ENCODE measurements around the gene SLC19A3. TPM values are rescaled to one million over a fixed set of nuclear protein-coding genes. Genes with fewer than 3 reads are reported as not detected.
"Not testable (repeated sequence)": the region's sequence is repeated elsewhere in the genome, so short reads cannot be mapped to it uniquely, and the experiment has no call there.

Gene SLC19A3
- total RNA-seq, 2 donors from 2014 or later, result not detected

GRCh38 chr2:227677928-227678327 is 39.9 kb downstream of the SLC19A3 start:
- Mint-ChIP-seq H3K4me1 (no peaks in the 10 kb centered on the region), H3K27me3 (peaks cover 27% of the 10 kb centered on the region), H3K36me3 (ENCODE audit: low read depth) (peaks cover 3% of the 10 kb centered on the region), H3K4me3 (no peak overlapping the region), H3K27ac (no peak overlapping the region)
- ATAC-seq (no peak), DNase-seq (no peak)
- H3K9me3 ChIP-seq (ENCODE audit: control insufficient read depth, low read length, poor library complexity, severe bottlenecking), result no peaks in the 10 kb centered on the region

- no peak overlapping the region for H3K27ac Mint-ChIP-seq
Observed at GRCh38 chr2:227674485-227674884, 43.3 kb downstream of the SLC19A3 start.

GRCh38 chr2:227673620-227674019 is 44.2 kb downstream of the SLC19A3 start:
- H3K27ac Mint-ChIP-seq, result not testable (repeated sequence)

More at GRCh38 chr2:227674485-227674884, 43.3 kb downstream of the SLC19A3 start:
- H3K4me3 Mint-ChIP-seq, result no peak overlapping the region
- ATAC-seq (no peak), DNase-seq (no peak)
- peaks cover 3% of the 10 kb centered on the region for H3K36me3 Mint-ChIP-seq (ENCODE audit: low read depth)
- no peaks in the 10 kb centered on the region for H3K4me1 Mint-ChIP-seq
- peaks cover 31% of the 10 kb centered on the region for H3K27me3 Mint-ChIP-seq
- no peaks in the 10 kb centered on the region for H3K9me3 ChIP-seq (ENCODE audit: control insufficient read depth, low read length, poor library complexity, severe bottlenecking)

GRCh38 chr2:227671170-227671905 is 46.5 kb downstream of the SLC19A3 start:
- Mint-ChIP-seq H3K27me3 (peaks cover 27% of the 10 kb centered on the region), H3K4me3 (no peak overlapping the region), H3K27ac (no peak overlapping the region), H3K36me3 (ENCODE audit: low read depth) (peaks cover 3% of the 10 kb centered on the region), H3K4me1 (no peaks in the 10 kb centered on the region)
- DNase-seq (no peak), ATAC-seq (no peak)
- H3K9me3 ChIP-seq (ENCODE audit: control insufficient read depth, low read length, poor library complexity, severe bottlenecking), result no peaks in the 10 kb centered on the region

More at GRCh38 chr2:227673620-227674019, 44.2 kb downstream of the SLC19A3 start:
- not testable (repeated sequence) for H3K4me1 Mint-ChIP-seq; H3K4me3 Mint-ChIP-seq; ATAC-seq; H3K9me3 ChIP-seq (ENCODE audit: control insufficient read depth, low read length, poor library complexity, severe bottlenecking); DNase-seq; H3K36me3 Mint-ChIP-seq (ENCODE audit: low read depth)
- H3K27me3 Mint-ChIP-seq, result peaks cover 31% of the 10 kb centered on the region

GRCh38 chr2:227666631-227667170 is 51.1 kb downstream of the SLC19A3 start, which contains the start of gene SCYGR5:
SCYGR5 (plus strand) TSS chr2:227666804; CDS start chr2:227666804, 0 bp downstream.
- peaks cover 16% of the 10 kb centered on the region for H3K27me3 Mint-ChIP-seq
- ATAC-seq; DNase-seq; H3K36me3 Mint-ChIP-seq (ENCODE audit: low read depth); H3K4me3 Mint-ChIP-seq; H3K27ac Mint-ChIP-seq; H3K4me1 Mint-ChIP-seq; H3K9me3 ChIP-seq (ENCODE audit: control insufficient read depth, low read length, poor library complexity, severe bottlenecking): not testable (repeated sequence)

- Mint-ChIP-seq H3K4me1 (peaks cover 3% of the 10 kb centered on the region), H3K27ac (no peak overlapping the region), H3K27me3 (peaks cover 14% of the 10 kb centered on the region), H3K4me3 (no peak overlapping the region), H3K36me3 (ENCODE audit: low read depth) (peaks cover 2% of the 10 kb centered on the region)
- DNase-seq, result no peak
- H3K9me3 ChIP-seq (ENCODE audit: control insufficient read depth, low read length, poor library complexity, severe bottlenecking), result no peaks in the 10 kb centered on the region
- ATAC-seq, result no peak
Observed at GRCh38 chr2:227665189-227665940, 52.5 kb downstream of the SLC19A3 start.

- no peak for DNase-seq
- Mint-ChIP-seq H3K4me1 (peaks cover 3% of the 10 kb centered on the region), H3K36me3 (ENCODE audit: low read depth) (peaks cover 2% of the 10 kb centered on the region), H3K4me3 (no peak overlapping the region), H3K27me3 (no peaks in the 10 kb centered on the region), H3K27ac (no peak overlapping the region)
- ATAC-seq, result no peak
- no peaks in the 10 kb centered on the region for H3K9me3 ChIP-seq (ENCODE audit: control insufficient read depth, low read length, poor library complexity, severe bottlenecking)
Observed at GRCh38 chr2:227661827-227662226, 56.0 kb downstream of the SLC19A3 start.

- no peak for DNase-seq
- Mint-ChIP-seq H3K27me3 (no peaks in the 10 kb centered on the region), H3K27ac (no peak overlapping the region), H3K4me1 (peaks cover 3% of the 10 kb centered on the region), H3K4me3 (no peak overlapping the region), H3K36me3 (ENCODE audit: low read depth) (peaks cover 2% of the 10 kb centered on the region)
- ATAC-seq, result no peak
- H3K9me3 ChIP-seq (ENCODE audit: control insufficient read depth, low read length, poor library complexity, severe bottlenecking), result no peaks in the 10 kb centered on the region
Observed at GRCh38 chr2:227661025-227661649, 56.7 kb downstream of the SLC19A3 start.

GRCh38 chr2:227657199-227657845 is 60.5 kb downstream of the SLC19A3 start:
- H3K27me3 Mint-ChIP-seq, result peaks cover 20% of the 10 kb centered on the region
- H3K4me3 Mint-ChIP-seq, result no peak overlapping the region
- no peak overlapping the region for H3K27ac Mint-ChIP-seq
- H3K4me1 Mint-ChIP-seq, result peaks cover 6% of the 10 kb centered on the region
- H3K36me3 Mint-ChIP-seq (ENCODE audit: low read depth), result peaks cover 4% of the 10 kb centered on the region
- H3K9me3 ChIP-seq (ENCODE audit: control insufficient read depth, low read length, poor library complexity, severe bottlenecking), result no peaks in the 10 kb centered on the region
- ATAC-seq (no peak), DNase-seq (no peak)

GRCh38 chr2:227655454-227655853 is 62.4 kb downstream of the SLC19A3 start:
- ATAC-seq, result no peak
- DNase-seq, result no peak
- H3K36me3 Mint-ChIP-seq (ENCODE audit: low read depth), result peaks cover 2% of the 10 kb centered on the region

GRCh38 chr2:227654426-227654825 is 63.4 kb downstream of the SLC19A3 start:
- H3K27ac Mint-ChIP-seq, result no peak overlapping the region
- H3K4me3 Mint-ChIP-seq, result no peak overlapping the region
- peaks cover 4% of the 10 kb centered on the region for H3K4me1 Mint-ChIP-seq
- DNase-seq, result no peak
- no peak for ATAC-seq
- H3K9me3 ChIP-seq (ENCODE audit: control insufficient read depth, low read length, poor library complexity, severe bottlenecking), result no peaks in the 10 kb centered on the region
- peaks cover 31% of the 10 kb centered on the region for H3K27me3 Mint-ChIP-seq
- H3K36me3 Mint-ChIP-seq (ENCODE audit: low read depth), result peaks cover 2% of the 10 kb centered on the region

More at GRCh38 chr2:227655454-227655853, 62.4 kb downstream of the SLC19A3 start:
- Mint-ChIP-seq H3K4me3 (no peak overlapping the region), H3K4me1 (peaks cover 4% of the 10 kb centered on the region), H3K27me3 (peaks cover 27% of the 10 kb centered on the region), H3K27ac (no peak overlapping the region)
- H3K9me3 ChIP-seq (ENCODE audit: control insufficient read depth, low read length, poor library complexity, severe bottlenecking), result no peaks in the 10 kb centered on the region

GRCh38 chr2:227653419-227653818 is 64.4 kb downstream of the SLC19A3 start:
- no peak for DNase-seq
- Mint-ChIP-seq H3K27me3 (peaks cover 40% of the 10 kb centered on the region), H3K36me3 (ENCODE audit: low read depth) (peaks cover 2% of the 10 kb centered on the region), H3K4me1 (peaks cover 4% of the 10 kb centered on the region), H3K4me3 (no peak overlapping the region), H3K27ac (no peak overlapping the region)
- no peak for ATAC-seq
- H3K9me3 ChIP-seq (ENCODE audit: control insufficient read depth, low read length, poor library complexity, severe bottlenecking), result no peaks in the 10 kb centered on the region

Data from T-helper 17 cell (primary cell).